Esophagus muscularis mucosa (tissue), 3 donors: Measurements from ENCODE around the gene ATL2.

Source experiments
- POLR2A ChIP-seq: fragments of 450-650 bp; IDR thresholded peaks from one replicate; pipeline ENCODE4 v1.6.1; 2017; ENCODE audit warnings: antibody characterized with exemption, moderate library complexity, mild to moderate bottlenecking, low read depth
- POLR2AphosphoS5 ChIP-seq, 2 donors: sonication (generic); formaldehyde crosslinking; IDR thresholded peaks; one replicate each; pipeline ENCODE4 v1.6.1; 2017; ENCODE audit warnings: antibody characterized with exemption in 2 of 2
- TF ChIP-seq, protein P1 (sequence below), 3 experiments: fragments of 200-600 bp in 2 of 3; fragments of 450-650 bp in 1 of 3; sonication (generic) in 2 of 3; IDR thresholded peaks; one replicate each; pipeline ENCODE4 v1.5.1; 2017 to 2019; ENCODE audit warnings: antibody characterized with exemption in 3 of 3, mild to moderate bottlenecking in 2 of 3, moderate library complexity in 1 of 3

DNA sequence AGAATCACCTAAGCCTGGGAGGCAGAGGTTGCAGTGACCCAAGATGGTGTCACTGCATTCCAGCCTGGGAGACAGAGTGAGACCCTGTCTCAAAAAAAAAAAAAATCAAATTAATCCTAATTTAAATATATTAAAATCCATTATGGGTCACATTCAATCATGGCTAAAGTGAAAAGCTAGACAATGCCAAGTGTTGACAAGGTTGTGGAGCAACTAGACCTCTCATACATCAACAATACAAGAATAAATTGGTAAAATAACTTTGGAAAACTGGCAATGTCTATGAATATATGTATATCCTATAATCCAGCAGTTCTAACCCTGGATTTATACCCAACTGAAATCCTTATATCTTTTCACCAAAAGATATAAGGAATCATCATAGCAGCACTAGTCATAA, 23.4 kb upstream of the ATL2 start:
- TF ChIP-seq, protein P1, sequence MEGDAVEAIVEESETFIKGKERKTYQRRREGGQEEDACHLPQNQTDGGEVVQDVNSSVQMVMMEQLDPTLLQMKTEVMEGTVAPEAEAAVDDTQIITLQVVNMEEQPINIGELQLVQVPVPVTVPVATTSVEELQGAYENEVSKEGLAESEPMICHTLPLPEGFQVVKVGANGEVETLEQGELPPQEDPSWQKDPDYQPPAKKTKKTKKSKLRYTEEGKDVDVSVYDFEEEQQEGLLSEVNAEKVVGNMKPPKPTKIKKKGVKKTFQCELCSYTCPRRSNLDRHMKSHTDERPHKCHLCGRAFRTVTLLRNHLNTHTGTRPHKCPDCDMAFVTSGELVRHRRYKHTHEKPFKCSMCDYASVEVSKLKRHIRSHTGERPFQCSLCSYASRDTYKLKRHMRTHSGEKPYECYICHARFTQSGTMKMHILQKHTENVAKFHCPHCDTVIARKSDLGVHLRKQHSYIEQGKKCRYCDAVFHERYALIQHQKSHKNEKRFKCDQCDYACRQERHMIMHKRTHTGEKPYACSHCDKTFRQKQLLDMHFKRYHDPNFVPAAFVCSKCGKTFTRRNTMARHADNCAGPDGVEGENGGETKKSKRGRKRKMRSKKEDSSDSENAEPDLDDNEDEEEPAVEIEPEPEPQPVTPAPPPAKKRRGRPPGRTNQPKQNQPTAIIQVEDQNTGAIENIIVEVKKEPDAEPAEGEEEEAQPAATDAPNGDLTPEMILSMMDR (IDR thresholded peaks at IDR 0.05): no peak
- TF ChIP-seq POLR2AphosphoS5 (IDR thresholded peaks at IDR 0.05): no peak
- no peak for TF ChIP-seq POLR2A
